ENCODE measurements around the gene IL36A.

GRCh38 chr2:112996635-112997034, 8.6 kb upstream of the IL36A start:
- TF ChIP-seq CTCF (IDR thresholded peaks at IDR 0.05) (no peak), POLR2A (IDR thresholded peaks at IDR 0.05) (no peak), EP300 (IDR thresholded peaks at IDR 0.05) (no peak)

Measured in upper lobe of left lung (tissue), 4 donors.